Breast epithelium (tissue), 3 donors: ENCODE results near the gene ZFYVE21.

ENCODE experiments used
- POLR2A ChIP-seq: fragments of 450-650 bp; IDR thresholded peaks from one replicate; pipeline ENCODE4 v1.6.1; 2016; ENCODE audit warnings: antibody characterized with exemption, mild to moderate bottlenecking, moderate library complexity
- TF ChIP-seq, protein P1 (sequence below), 3 donors: fragments of 450-650 bp; IDR thresholded peaks; one replicate each; pipeline ENCODE4 v1.5.1; 2016 to 2017; ENCODE audit warnings: antibody characterized with exemption in 3 of 3, mild to moderate bottlenecking in 3 of 3, moderate library complexity in 3 of 3

DNA sequence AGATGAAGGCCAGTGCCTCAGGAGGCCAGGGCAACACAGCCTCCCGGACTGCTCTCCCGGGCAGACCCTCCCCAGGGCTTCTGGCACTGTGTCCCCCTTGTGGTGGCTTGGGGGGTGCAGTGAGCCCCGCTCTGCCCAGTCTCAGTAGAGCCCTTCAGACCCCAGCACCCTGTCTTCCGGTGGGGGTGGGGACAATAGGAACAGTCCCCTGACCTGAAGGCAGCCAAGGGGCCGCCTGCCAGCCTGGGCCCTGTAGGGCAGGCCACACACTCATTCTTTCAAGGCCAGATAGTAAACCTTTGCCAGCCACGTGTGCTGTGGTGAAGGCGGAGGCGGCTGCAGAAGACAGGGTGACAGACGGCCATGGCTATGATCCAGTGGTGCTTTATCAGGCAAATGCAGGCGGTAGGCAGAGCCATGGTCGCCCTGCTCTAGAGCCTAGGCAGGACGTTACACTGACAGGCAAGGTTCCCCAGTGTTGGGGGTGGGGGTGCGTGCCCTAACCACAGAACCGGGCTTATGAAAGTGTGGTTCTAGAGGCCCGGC lies 15.0 kb downstream of the ZFYVE21 start:
- TF ChIP-seq, protein P1, sequence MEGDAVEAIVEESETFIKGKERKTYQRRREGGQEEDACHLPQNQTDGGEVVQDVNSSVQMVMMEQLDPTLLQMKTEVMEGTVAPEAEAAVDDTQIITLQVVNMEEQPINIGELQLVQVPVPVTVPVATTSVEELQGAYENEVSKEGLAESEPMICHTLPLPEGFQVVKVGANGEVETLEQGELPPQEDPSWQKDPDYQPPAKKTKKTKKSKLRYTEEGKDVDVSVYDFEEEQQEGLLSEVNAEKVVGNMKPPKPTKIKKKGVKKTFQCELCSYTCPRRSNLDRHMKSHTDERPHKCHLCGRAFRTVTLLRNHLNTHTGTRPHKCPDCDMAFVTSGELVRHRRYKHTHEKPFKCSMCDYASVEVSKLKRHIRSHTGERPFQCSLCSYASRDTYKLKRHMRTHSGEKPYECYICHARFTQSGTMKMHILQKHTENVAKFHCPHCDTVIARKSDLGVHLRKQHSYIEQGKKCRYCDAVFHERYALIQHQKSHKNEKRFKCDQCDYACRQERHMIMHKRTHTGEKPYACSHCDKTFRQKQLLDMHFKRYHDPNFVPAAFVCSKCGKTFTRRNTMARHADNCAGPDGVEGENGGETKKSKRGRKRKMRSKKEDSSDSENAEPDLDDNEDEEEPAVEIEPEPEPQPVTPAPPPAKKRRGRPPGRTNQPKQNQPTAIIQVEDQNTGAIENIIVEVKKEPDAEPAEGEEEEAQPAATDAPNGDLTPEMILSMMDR (IDR thresholded peaks at IDR 0.05) = no peak
- no peak for TF ChIP-seq POLR2A
